ENCODE measurements around the gene FAM111A.
"Not testable (repeated sequence)": the region's sequence is repeated elsewhere in the genome, so short reads cannot be mapped to it uniquely, and the experiment has no call there.

The FAM111A gene, protein sequence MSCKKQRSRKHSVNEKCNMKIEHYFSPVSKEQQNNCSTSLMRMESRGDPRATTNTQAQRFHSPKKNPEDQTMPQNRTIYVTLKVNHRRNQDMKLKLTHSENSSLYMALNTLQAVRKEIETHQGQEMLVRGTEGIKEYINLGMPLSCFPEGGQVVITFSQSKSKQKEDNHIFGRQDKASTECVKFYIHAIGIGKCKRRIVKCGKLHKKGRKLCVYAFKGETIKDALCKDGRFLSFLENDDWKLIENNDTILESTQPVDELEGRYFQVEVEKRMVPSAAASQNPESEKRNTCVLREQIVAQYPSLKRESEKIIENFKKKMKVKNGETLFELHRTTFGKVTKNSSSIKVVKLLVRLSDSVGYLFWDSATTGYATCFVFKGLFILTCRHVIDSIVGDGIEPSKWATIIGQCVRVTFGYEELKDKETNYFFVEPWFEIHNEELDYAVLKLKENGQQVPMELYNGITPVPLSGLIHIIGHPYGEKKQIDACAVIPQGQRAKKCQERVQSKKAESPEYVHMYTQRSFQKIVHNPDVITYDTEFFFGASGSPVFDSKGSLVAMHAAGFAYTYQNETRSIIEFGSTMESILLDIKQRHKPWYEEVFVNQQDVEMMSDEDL

DNA sequence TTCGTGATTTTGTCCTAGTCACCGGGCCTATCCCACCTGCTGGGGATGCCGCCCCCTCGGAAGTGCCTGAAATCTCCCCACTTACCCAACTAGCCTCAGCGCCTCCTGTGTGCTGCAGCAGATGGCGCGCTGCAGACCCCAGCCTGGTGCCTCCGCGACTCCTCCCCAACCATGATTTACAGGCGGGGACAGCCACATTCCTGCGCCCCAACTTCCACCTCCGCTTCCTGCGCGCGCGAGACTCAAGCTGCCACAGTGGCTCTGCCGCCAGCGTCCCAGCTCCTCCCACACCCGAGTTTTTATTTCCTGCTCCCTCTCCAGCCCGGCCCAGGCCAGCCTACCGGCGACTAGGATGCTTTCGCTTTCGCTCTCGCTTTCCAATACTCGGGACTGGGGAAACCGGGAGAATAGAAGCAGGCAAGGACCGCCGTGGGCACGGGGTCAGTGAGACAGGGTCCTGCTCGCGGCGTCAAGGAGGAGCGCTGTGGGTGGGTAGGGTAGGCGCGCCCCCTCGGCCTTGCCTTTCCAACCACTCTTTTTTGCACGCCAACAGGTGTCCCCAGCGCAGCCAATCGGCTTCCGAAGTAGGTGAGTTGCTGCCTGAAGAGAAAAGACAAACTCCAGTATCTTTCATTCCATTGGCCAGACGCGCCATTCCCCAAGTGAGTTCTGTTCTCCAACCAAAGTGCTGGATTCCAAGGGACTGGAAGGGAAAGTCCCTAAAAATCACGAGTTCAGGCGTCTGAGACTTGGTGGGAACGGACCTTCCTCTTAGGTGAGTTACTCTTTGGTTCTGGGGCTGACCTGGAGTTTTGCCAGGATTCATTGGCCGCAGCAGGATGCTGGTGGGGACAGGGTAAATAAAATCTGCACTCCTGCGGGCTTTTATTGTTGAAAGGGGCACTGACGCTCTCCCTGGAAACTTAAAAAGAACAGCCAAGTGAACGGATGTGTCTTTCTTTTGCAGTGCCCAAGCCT lies at the start of gene FAM111A:
FAM111A (plus strand) TSS at position 327 of the 978 bp plus-strand sequence. CDS start 6,017 bp downstream, outside the sequence.
- peak; percentile 92 for DNase-seq

GRCh38 chr11:59093576-59093975 lies 49.1 kb upstream of the FAM111A start:
- DNase-seq: not testable (repeated sequence)

DNA sequence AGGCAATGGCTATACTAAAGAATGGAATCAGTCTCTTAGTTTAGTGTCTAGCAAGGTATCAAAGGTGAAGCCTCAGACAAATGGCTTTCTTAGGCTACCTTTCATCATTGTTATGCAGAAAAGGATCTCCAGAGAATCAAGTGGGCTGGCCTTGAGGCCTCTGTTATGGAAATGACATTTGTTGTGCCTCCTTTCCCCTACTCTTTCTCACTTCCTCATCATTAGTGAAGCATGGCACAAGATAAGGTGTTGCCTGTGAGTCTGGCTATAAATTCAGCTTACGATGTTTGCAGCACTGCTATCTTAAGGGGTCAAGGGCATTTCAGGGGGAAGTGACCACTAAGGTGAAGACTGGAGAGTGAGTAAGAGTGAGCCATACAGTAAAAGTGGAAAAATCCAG lies 47.4 kb upstream of the FAM111A start:
- not testable (repeated sequence) for DNase-seq

- DNase-seq: not testable (repeated sequence)
Observed at GRCh38 chr11:59095972-59096575, 46.6 kb upstream of the FAM111A start.

GRCh38 chr11:59097113-59097708 lies 45.4 kb upstream of the FAM111A start:
- DNase-seq: peak; percentile 65

DNA sequence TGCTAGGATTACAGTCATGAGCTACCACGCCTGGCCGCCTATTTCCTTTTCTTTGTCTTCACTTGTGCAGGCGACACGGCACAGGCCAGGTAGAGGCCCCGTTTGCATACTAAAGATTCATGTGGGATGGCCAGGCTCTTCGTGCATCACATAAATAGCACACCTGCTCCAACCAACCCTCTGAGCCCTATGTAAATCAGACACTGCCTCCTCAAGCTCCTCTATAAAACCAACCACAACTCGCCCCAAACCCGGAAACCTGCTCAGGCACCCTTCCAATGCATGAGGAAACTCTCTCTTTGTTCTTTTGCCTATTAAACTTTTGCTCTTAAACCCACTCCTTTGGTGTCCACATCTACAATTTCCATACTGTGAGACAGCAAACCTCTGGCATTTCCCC lies 44.7 kb upstream of the FAM111A start:
- not testable (repeated sequence) for DNase-seq

DNA sequence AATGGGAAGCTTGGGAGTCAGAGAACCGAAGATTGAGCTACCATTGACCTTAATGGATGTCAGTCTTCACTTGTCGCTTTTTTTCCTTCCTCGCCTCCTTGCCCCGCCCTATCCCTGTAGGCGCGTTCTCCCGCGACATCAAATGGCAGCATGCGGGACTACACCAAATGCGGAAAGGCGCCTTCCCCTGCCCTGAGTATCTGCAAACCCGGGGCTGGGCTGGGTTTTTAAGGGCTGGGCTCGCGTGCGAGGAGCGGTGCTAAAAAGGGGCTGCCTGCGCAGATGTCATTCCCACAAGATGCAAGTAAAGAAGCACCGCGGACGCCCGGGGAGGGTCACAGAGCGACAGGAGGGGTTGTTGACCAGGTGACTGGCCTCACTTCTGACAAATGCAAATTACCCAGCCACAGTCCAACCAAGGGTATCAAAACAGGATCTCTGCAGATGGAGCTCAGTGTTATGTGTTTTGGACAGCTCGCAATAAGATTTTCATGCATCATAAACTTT lies 40.3 kb upstream of the FAM111A start:
- peak; percentile 58 for DNase-seq

DNA sequence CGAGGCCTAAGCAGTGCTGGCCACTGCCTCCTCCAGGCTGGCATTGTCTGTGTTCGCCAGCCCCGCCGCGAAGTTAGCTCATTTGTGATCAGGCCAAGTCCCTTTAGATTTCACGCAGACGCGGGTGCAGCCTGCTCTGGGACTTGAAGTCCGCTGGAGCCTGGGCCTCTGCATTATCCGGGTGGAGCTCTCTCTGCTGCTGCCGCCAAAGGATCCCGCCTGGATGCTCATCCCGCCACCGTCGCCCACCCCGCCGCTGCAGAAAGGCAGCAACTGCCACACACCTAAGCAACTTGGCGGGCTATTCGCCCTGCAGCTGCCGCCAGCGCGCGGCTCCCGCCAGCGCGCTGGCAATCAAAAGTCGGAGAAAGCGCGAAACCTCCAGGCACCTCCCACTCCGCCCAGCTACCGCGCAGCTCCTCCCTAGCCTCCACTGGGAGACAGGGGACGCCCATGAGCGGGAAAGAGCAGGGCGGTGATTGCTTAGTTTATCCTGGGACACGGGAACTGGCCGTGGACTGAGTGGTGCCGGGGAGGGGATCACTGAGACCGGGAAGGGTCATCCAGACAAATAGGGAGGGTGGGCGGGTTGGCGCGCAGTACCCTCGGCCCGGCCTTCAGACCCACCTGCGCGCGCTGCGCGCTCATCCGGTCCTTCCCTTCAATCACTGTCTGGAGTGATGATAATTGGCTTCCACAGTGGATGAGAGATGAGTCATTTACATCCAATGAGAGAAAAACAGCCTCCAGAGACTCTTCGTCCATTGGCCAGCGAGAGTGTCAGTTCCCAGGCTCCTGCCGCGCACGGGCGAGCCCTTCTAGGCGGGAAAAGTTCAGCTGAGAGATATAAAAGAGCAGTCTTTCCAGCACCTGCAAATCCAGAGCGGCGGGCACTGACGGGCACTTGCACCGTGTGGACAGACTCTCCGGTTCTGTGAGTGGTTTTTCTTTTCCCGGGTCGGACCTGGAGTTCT lies 36.0 kb upstream of the FAM111A start, which contains the start of gene FAM111B:
FAM111B (plus strand) TSS at position 875 of the 974 bp plus-strand sequence. CDS start 2,389 bp downstream, outside the sequence.
- peak; percentile 86 for DNase-seq

DNA sequence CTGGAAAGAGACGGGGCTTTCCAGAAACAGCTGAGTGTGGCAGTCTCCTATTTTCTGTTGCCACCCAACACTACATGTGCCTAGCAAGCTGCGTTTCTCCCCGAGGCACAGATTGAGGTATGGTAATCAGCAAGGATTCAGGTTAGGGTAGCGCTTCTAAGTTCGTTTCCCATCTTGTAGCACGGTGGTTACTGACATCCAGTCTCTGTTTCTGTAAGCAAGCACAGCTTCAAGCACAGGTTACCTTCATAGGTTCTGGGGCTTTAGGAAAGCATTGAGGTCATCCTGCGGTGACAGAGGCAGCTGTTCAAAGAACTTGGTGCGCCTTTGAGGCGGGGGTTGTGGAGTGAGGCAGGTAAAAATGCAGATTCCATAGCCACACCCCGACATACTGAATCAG lies 34.9 kb upstream of the FAM111A start:
- DNase-seq: not testable (repeated sequence)

- no peak for DNase-seq
Observed at GRCh38 chr11:59112494-59112893, 30.2 kb upstream of the FAM111A start.

GRCh38 chr11:59114344-59114743 lies 28.3 kb upstream of the FAM111A start:
- DNase-seq: no peak

DNA sequence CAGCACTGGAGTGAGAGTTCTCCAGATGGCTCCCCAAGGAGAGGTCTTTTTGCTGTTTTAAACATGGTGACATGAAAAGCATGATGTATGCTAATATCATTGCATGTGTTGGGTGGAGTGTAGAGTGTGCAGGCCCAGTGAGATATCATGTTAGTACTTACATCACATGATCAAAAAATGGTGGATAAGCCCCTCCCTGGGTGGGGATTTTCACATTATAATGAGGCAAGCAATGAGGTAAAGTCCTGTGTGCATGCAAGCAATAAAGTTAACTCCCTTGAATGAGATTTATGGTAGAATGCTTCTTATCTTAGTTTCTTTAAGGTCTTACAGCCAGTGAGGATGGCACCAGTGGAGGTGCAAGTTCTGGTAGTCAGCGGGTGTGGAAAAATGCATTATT lies 27.1 kb upstream of the FAM111A start:
- DNase-seq: no peak

DNA sequence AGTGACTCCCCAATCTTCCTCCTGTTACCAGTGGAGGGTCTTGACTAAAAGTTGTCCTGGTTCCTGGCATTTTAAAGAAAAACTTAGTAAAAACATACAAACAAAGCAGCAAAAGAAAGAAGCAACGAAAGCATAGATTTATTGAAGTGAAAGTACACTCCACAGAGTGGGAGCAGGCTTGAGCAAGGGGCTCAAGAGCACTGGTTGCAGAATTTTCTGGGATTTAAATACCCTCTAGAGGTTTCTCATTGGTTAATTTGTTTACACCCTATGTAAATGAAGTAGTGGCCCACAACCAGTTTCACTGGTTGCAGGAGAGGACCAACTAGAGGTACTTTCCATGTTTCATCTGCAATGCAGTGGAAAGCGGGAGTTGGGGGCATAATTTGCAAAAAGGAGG lies 24.9 kb upstream of the FAM111A start:
- no peak for DNase-seq

DNA sequence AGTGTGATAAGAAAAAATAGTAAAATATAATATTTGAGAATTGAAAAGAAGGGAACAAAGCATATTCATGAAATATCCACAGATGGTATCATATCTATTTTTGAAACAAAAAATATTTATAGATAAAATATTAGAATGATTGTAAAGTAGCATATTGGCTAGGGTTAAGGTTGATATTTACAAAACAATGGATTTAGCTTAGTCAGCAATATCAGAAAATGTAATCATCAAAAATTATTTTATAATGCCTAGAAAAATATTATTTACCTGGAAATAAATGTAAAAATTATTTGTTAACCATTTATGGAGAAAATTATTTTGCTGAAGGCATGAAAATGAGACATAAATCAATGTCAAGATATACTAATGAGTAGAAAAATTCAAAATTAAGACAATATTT lies 22.8 kb upstream of the FAM111A start:
- DNase-seq: no peak

- peak; percentile 91 for DNase-seq
Observed at GRCh38 chr11:59135648-59136461, 6.8 kb upstream of the FAM111A start.

DNA sequence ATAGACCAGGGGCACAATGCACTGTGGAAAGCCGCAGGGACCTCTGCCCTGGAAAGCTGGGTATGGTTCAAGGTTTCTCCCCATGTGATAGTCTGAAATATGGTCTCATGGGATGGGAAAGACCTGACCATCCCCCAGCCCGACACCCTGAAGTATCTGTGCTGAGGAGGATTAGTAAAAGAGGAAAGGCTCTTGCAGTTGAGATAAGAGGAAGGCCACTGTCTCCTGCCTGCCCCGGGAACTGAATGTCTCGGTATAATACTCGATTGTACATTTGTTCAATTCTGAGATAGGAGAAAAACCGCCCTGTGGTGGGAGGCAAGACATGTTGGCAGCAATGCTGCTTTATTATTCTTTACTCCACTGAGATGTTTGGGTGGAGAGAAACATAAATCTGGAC lies 6.1 kb upstream of the FAM111A start:
- not testable (repeated sequence) for DNase-seq

DNA sequence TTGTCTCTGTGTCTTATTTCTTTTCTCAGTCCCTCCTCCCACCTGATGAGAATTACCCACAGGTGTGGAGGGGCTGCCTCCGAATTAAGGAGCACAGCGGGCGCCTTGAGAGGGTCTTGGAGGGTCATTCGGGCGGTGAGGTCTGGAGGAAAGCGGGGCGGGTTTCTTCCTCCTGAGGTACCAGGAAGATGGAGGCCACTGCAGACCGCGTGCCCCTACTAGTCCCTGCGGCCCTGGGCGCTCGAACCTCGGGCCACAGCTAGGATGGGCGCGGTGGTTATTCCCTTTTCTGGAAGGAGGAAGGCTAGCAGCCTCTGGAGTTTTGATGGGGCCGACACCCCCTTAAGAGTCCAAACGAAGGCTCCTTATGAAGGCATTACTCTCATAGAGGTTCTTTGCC lies 5.5 kb upstream of the FAM111A start:
- DNase-seq: no peak

- DNase-seq: no peak
Observed at GRCh38 chr11:59138643-59139042, 4.0 kb upstream of the FAM111A start.

DNA sequence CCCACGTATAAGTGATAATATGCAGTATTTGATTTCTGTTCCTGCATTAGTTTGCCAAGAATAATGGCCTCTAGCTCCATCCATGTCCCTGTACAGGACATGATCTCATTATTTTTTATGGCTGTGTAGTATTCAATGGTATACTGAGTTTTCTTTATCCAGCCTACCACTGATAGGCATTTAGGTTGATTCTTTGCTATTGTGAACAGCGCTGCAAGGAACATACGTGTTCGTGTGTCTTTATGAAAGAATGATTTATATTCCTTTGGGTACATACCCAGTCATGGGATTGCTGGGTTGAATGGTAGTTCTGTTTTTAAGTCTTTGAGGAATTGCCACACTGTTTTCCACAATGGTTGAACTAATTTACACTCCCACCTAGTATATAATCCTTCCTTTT lies 1.5 kb upstream of the FAM111A start:
- no peak for DNase-seq
